Loucy (cell line): ENCODE results near the gene HDGFL3.

Experiments
- H2AFZ ChIP-seq: fragments of 200-600 bp; sonication (generic); 2 replicates; pipeline ENCODE4 v1.6.0; 2016; ENCODE audit warnings: antibody characterized with exemption, mild to moderate bottlenecking, low read length, moderate library complexity
- H3F3A ChIP-seq: fragments of 200-600 bp; 2 replicates; pipeline ENCODE4 v1.6.0; 2016; ENCODE audit warnings: antibody characterized with exemption, low read depth, mild to moderate bottlenecking
- H3K27me3 ChIP-seq: fragments of 200-600 bp; sonication (generic); 2 replicates; pipeline ENCODE4 v1.6.1; 2014; ENCODE audit warnings: low read length, mild to moderate bottlenecking; ENCODE audit not compliant: insufficient read depth, poor library complexity, severe bottlenecking
- H3K36me3 ChIP-seq: fragments of 200-600 bp; sonication (generic); 2 replicates; pipeline ENCODE4 v1.6.1; 2016; ENCODE audit warnings: low read length; ENCODE audit not compliant: insufficient read depth
- H3K4me1 ChIP-seq: fragments of 200-600 bp; sonication (generic); 2 replicates; pipeline ENCODE4 v1.5.1; 2014; ENCODE audit warnings: low read length, mild to moderate bottlenecking; ENCODE audit not compliant: insufficient read depth, poor library complexity, severe bottlenecking
- H3K4me2 ChIP-seq: fragments of 200-600 bp; sonication (generic); 2 replicates; pipeline ENCODE4 v1.6.0; 2014; ENCODE audit warnings: antibody characterized with exemption, low read length, low read depth, mild to moderate bottlenecking; ENCODE audit not compliant: poor library complexity, severe bottlenecking
- H3K4me3 ChIP-seq: fragments of 200-600 bp; sonication (generic); 2 replicates; pipeline ENCODE4 v1.5.1; 2014; ENCODE audit warnings: low read length, mild to moderate bottlenecking, mixed read lengths; ENCODE audit not compliant: poor library complexity, severe bottlenecking
- H3K79me2 ChIP-seq: fragments of 200-600 bp; sonication (generic); 2 replicates; pipeline ENCODE4 v1.6.1; 2014; ENCODE audit warnings: low read length; ENCODE audit not compliant: insufficient read depth
- H3K9ac ChIP-seq: fragments of 200-600 bp; sonication (generic); 2 replicates; pipeline ENCODE4 v1.6.0; 2014; ENCODE audit warnings: mild to moderate bottlenecking, low read depth, low read length, moderate library complexity; ENCODE audit not compliant: poor library complexity, severe bottlenecking
- H3K9me2 ChIP-seq: fragments of 200-600 bp; sonication (generic); replicated peaks from 2 replicates; pipeline ENCODE4 v1.6.1; 2016; ENCODE audit warnings: low read depth, low read length, mixed read lengths
- H3K9me3 ChIP-seq: fragments of 200-600 bp; sonication (generic); 2 replicates; pipeline ENCODE4 v1.6.1; 2014; ENCODE audit warnings: mild to moderate bottlenecking, antibody characterized with exemption, low read length, low read depth; ENCODE audit not compliant: insufficient read depth
- H4K20me1 ChIP-seq: fragments of 200-600 bp; sonication (generic); 2 replicates; pipeline ENCODE4 v1.6.0; 2014; ENCODE audit warnings: antibody characterized with exemption, low read length, mild to moderate bottlenecking; ENCODE audit not compliant: insufficient read depth, poor library complexity, severe bottlenecking
- EZH2phosphoT487 ChIP-seq: fragments of 200-600 bp; IDR thresholded peaks from 2 replicates; pipeline ENCODE4 v1.6.1; 2018; ENCODE audit warnings: antibody characterized with exemption, mild to moderate bottlenecking, moderate library complexity, borderline replicate concordance
- TF ChIP-seq, protein P1 (sequence below): fragments of 200-600 bp; sonication (generic); conservative IDR thresholded peaks from 2 replicates; pipeline ENCODE4 v1.5.1; 2014; ENCODE audit warnings: mild to moderate bottlenecking, antibody characterized with exemption, low read length

HDGFL3 gene

DNA sequence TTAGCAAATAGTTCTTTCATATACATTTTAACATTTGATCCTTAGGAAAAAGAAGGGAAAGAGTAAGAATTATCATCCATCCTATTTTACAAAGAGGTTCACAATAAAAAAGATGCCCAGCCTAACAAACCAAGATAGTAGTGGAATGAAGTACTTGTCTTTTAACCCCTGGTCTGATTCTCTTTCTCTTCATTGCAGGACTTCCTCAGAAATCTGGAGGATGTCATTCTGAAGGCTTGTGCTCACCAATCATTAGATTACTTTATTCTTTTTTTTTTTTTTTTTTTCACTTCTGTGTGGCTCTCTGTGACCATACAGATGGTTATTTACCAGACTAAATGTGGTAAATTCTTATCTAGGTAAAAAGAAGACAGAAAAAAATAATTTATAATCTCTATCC is 7.0 kb downstream of the HDGFL3 start:
- Histone ChIP-seq H4K20me1 (peaks cover 88% of the 10 kb centered on the region), H3K4me2 (peak overlapping the region; percentile 99), H3K9me3 (no peaks in the 10 kb centered on the region), H3K4me1 (peaks cover 54% of the 10 kb centered on the region), H2AFZ (no peak overlapping the region), H3F3A (peaks cover 6% of the 10 kb centered on the region), H3K27me3 (no peaks in the 10 kb centered on the region), H3K4me3 (no peak overlapping the region), H3K79me2 (peaks cover 99% of the 10 kb centered on the region), H3K36me3 (no peaks in the 10 kb centered on the region), H3K9me2 (no peaks in the 10 kb centered on the region), H3K9ac (no peak overlapping the region)
- TF ChIP-seq, protein P1, sequence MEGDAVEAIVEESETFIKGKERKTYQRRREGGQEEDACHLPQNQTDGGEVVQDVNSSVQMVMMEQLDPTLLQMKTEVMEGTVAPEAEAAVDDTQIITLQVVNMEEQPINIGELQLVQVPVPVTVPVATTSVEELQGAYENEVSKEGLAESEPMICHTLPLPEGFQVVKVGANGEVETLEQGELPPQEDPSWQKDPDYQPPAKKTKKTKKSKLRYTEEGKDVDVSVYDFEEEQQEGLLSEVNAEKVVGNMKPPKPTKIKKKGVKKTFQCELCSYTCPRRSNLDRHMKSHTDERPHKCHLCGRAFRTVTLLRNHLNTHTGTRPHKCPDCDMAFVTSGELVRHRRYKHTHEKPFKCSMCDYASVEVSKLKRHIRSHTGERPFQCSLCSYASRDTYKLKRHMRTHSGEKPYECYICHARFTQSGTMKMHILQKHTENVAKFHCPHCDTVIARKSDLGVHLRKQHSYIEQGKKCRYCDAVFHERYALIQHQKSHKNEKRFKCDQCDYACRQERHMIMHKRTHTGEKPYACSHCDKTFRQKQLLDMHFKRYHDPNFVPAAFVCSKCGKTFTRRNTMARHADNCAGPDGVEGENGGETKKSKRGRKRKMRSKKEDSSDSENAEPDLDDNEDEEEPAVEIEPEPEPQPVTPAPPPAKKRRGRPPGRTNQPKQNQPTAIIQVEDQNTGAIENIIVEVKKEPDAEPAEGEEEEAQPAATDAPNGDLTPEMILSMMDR = no peak

DNA sequence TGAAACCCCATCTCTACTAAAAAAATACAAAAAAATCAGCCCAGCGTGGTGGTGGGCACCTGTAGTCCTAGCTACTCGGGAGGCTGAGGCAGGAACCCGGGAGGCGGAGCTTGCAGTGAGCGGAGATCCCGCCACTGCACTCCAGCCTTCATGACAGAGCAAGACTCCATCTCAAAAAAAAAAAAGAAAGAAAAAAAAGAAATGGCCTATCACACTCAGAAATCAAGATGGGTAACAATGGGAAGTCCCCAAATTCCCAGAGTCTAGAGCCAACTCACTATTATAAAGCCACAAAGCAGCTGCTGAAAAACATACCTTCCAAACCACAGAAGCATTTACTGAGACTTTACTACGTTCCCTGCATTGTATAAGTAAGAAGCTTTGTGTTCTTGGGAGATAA is 7.5 kb downstream of the HDGFL3 start:
- TF ChIP-seq EZH2phosphoT487 = no peak
- TF ChIP-seq, protein P1 = no peak
- no peak overlapping the region for H3K9ac ChIP-seq
- no peaks in the 10 kb centered on the region for H3K9me2 ChIP-seq
- H3K4me3 ChIP-seq = no peak overlapping the region
- peaks cover 6% of the 10 kb centered on the region for H3F3A ChIP-seq
- H3K36me3 ChIP-seq = no peaks in the 10 kb centered on the region
- H3K79me2 ChIP-seq = peaks cover 99% of the 10 kb centered on the region
- peaks cover 50% of the 10 kb centered on the region for H3K4me1 ChIP-seq
- H4K20me1 ChIP-seq = peaks cover 88% of the 10 kb centered on the region
- H3K27me3 ChIP-seq = no peaks in the 10 kb centered on the region
- no peak overlapping the region for H2AFZ ChIP-seq
- H3K4me2 ChIP-seq = peak overlapping the region; percentile 99
- no peaks in the 10 kb centered on the region for H3K9me3 ChIP-seq

DNA sequence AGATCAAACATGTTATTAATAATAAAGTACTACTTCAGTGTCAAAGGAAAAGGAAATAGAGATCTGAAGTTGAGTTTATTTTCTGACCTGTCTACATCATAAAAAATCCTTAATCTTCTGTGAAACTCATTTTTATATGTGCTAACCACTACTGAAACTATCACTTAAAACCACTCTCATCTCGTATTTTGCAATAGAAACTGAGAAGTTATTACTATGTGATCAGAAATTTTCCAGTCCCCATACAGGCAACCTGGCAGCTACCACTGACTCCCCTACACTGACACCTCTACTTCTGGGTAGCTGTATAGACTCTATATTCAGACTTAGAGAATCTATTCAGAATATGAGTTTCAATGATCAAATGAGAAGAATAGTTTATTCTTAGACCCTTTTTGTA is 8.3 kb downstream of the HDGFL3 start:
- Histone ChIP-seq H3K27me3 (no peaks in the 10 kb centered on the region), H3K36me3 (no peaks in the 10 kb centered on the region), H3K9me3 (no peaks in the 10 kb centered on the region), H3K4me3 (peak overlapping the region; percentile 35), H3F3A (peaks cover 6% of the 10 kb centered on the region), H3K79me2 (peaks cover 98% of the 10 kb centered on the region), H3K9me2 (no peaks in the 10 kb centered on the region), H3K4me2 (peak overlapping the region; percentile 57), H3K4me1 (peaks cover 46% of the 10 kb centered on the region), H4K20me1 (peaks cover 88% of the 10 kb centered on the region), H2AFZ (no peak overlapping the region), H3K9ac (no peak overlapping the region)
- TF ChIP-seq, protein P1 = no peak
- TF ChIP-seq EZH2phosphoT487 = no peak
